ENCODE data around the gene CELF2. TPM values are rescaled to one million over a fixed set of nuclear protein-coding genes. Genes with fewer than 3 reads are reported as not detected.

CELF2 gene
- total and polyA plus RNA-seq, 2 experiments from 2014 or later = 16.6 to 26.9 TPM

- H3K4me3 ChIP-seq = no peak overlapping the region
- no peak overlapping the region for H3K27ac ChIP-seq
- no peaks in the 10 kb centered on the region for H3K79me2 ChIP-seq
- TF ChIP-seq EZH2phosphoT487 (IDR thresholded peaks at IDR 0.05; ENCODE audit: low read depth, severe bottlenecking, unreplicated experiment) (no peak), CTCF (IDR thresholded peaks at IDR 0.05; ENCODE audit: poor library complexity) (no peak), EZH2 (IDR thresholded peaks at IDR 0.05; ENCODE audit: borderline replicate concordance) (no peak)
- H3K4me2 ChIP-seq = no peak overlapping the region
- H4K20me1 ChIP-seq (ENCODE audit: insufficient read depth, poor library complexity, severe bottlenecking) = no peaks in the 10 kb centered on the region
- H3K27me3 ChIP-seq = no peaks in the 10 kb centered on the region
- H3K4me1 ChIP-seq (ENCODE audit: insufficient read depth) = no peaks in the 10 kb centered on the region
- no peak overlapping the region for H2AFZ ChIP-seq
- H3K9me2 ChIP-seq (replicated peaks; ENCODE audit: insufficient read depth) = no peaks in the 10 kb centered on the region
- no peak for DNase-seq (ENCODE audit: low spot score)
- no peaks in the 10 kb centered on the region for H3K36me3 ChIP-seq (replicated peaks; ENCODE audit: insufficient read depth, low read depth)
- WGBS (ENCODE audit: low lambda C conversion rate, missing lambda C conversion rate) = 91% methylated on average over 7 of the region's 7 CpGs
- H3K9me3 ChIP-seq (ENCODE audit: low read depth) = no peaks in the 10 kb centered on the region
These were observed 243.5 kb downstream of the CELF2 start for GRCh38 chr10:11261143-11261542.

- H4K20me1 ChIP-seq (ENCODE audit: insufficient read depth, poor library complexity, severe bottlenecking) = no peaks in the 10 kb centered on the region
- WGBS (ENCODE audit: low lambda C conversion rate, missing lambda C conversion rate) = 88% methylated on average over 4 of the region's 4 CpGs
- no peak overlapping the region for H3K4me3 ChIP-seq
- H3K36me3 ChIP-seq (replicated peaks; ENCODE audit: insufficient read depth, low read depth) = no peaks in the 10 kb centered on the region
- H2AFZ ChIP-seq = no peak overlapping the region
- TF ChIP-seq CTCF (IDR thresholded peaks at IDR 0.05; ENCODE audit: poor library complexity) (no peak), EZH2phosphoT487 (IDR thresholded peaks at IDR 0.05; ENCODE audit: low read depth, severe bottlenecking, unreplicated experiment) (no peak)
- H3K4me2 ChIP-seq = no peak overlapping the region
- no peak overlapping the region for H3K27ac ChIP-seq
- H3K9me2 ChIP-seq (replicated peaks; ENCODE audit: insufficient read depth) = no peaks in the 10 kb centered on the region
- no peaks in the 10 kb centered on the region for H3K27me3 ChIP-seq
- H3K4me1 ChIP-seq (ENCODE audit: insufficient read depth) = no peaks in the 10 kb centered on the region
- no peak for DNase-seq (ENCODE audit: low spot score)
- no peaks in the 10 kb centered on the region for H3K9me3 ChIP-seq (ENCODE audit: low read depth)
- H3K79me2 ChIP-seq = no peaks in the 10 kb centered on the region
These were observed 244.2 kb downstream of the CELF2 start for GRCh38 chr10:11261687-11262493.

DNA sequence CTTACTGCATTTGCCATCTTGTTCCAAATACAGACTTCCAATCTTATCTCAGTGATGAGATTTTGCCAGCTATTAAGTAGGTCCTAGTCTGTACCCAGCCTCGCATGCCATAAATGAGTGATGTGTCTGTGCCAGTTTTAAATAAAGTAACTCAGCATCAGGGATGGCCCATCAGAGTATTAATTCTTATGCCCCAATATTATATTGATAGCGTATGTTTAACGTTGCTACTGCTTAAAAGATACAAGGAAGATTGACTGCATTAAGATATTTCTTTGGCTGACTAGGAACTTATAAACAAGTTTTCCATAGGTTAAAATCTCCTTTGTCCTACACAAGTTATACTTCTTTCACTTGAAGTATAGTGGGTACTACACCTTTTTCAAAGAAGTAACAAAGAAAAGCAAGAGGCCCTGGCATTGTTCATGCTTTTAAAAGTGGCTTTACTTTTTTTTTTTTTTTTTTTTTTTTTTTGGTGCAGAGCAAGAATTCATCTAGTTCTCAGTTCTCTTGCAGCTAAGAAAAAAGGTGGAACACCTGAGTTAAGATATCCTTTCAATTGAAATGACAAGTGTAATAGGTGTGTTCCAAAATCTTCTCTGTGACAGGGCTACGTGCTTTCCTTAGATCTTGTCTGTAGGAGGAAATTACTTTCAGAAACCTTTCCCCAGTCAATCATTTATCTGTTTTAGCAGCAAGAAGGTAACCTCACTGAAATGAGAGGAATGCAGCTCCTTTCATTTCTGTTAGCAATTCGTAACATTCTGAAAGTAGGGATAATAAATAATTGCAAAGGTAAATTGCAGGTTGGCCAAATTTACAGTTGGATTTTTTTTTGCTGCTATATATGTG is 245.0 kb downstream of the CELF2 start:
- 92% methylated on average over 5 of the region's 5 CpGs for WGBS (ENCODE audit: low lambda C conversion rate, missing lambda C conversion rate)
- Histone ChIP-seq H3K27ac (no peak overlapping the region), H3K9me3 (ENCODE audit: low read depth) (no peaks in the 10 kb centered on the region), H3K4me3 (no peak overlapping the region), H3K79me2 (no peaks in the 10 kb centered on the region), H3K9me2 (replicated peaks; ENCODE audit: insufficient read depth) (no peaks in the 10 kb centered on the region), H2AFZ (no peak overlapping the region), H3K27me3 (no peaks in the 10 kb centered on the region), H3K4me2 (no peak overlapping the region), H3K4me1 (ENCODE audit: insufficient read depth) (no peaks in the 10 kb centered on the region), H4K20me1 (ENCODE audit: insufficient read depth, poor library complexity, severe bottlenecking) (no peaks in the 10 kb centered on the region), H3K36me3 (replicated peaks; ENCODE audit: insufficient read depth, low read depth) (no peaks in the 10 kb centered on the region)
- no peak for TF ChIP-seq EZH2phosphoT487 (IDR thresholded peaks at IDR 0.05; ENCODE audit: low read depth, severe bottlenecking, unreplicated experiment)
- no peak for TF ChIP-seq EZH2 (IDR thresholded peaks at IDR 0.05; ENCODE audit: borderline replicate concordance)
- no peak for TF ChIP-seq CTCF (IDR thresholded peaks at IDR 0.05; ENCODE audit: poor library complexity)
- no peak for DNase-seq (ENCODE audit: low spot score)

Measured in hepatocyte (in vitro differentiated cells).